ENCODE measurements around the gene RNF220. TPM values are rescaled to one million over a fixed set of nuclear protein-coding genes. Genes with fewer than 3 reads are reported as not detected.

The RNF220 gene
- total and polyA plus RNA-seq, 12 donors, result 41.8 to 82.5 (median 58.0) TPM

DNA sequence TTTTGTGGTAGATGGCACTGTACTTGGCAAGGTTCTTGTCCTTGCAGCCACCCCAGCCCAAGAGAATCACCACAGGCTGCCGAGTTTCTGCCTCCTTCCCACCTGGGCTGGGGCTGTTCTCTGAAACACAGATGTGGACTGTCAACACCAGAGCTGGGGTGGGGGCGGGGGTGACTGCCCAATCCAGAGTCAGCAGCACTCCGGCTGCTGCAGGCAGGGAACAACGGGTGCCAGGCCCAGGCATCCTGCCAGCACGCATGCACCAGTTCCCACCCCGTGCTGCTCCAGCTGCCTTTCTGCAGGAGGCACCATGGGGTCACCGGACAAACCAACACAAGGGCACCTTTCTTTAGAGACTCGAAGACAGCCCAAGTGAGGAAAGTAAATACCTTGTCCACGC lies 255.1 kb downstream of the RNF220 start:
- TF ChIP-seq CTCF (IDR thresholded peaks at IDR 0.05), result no peak
- WGBS, 2 donors, result 38 to 46% methylated on average over 9 of the region's 9 CpGs
- H3K36me3 ChIP-seq, result peaks cover 0 to 9% (median 0%) of the 10 kb centered on the region in 9 donors

GRCh38 chr1:44661781-44662682 lies 257.0 kb downstream of the RNF220 start:
- intact Hi-C loops (cut with DNase I), result no loop called here
- H3K4me1 ChIP-seq, result peaks cover 0 to 12% (median 5%) of the 10 kb centered on the region in 9 donors
- no peak for TF ChIP-seq CTCF (IDR thresholded peaks at IDR 0.05)
- ATAC-seq (peak in 1 of 8 donors; percentile 9), DNase-seq (no peak)
- H3K27me3 ChIP-seq, result no peaks in the 10 kb centered on the region
- H3K27ac ChIP-seq, result no peak overlapping the region
- H3K9me3 ChIP-seq, result no peaks in the 10 kb centered on the region
- H3K4me3 ChIP-seq, result no peak overlapping the region
- H3K36me3 ChIP-seq, result no peaks in the 10 kb centered on the region
- WGBS, 2 donors, result 77 to 78% methylated on average over 15 of the region's 15 CpGs

More for the DNA sequence above, 255.1 kb downstream of the RNF220 start:
- ATAC-seq, result peak; percentile 87 to 97 (median 92)
- H3K9me3 ChIP-seq, result no peaks in the 10 kb centered on the region
- peak; percentile 81 to 84 for DNase-seq
- peak overlapping the region in 6 of 10 donors; percentile 38 to 70 (median 62) for H3K27ac ChIP-seq
- intact Hi-C loops (cut with DNase I), result no loop called here
- no peak overlapping the region for H3K4me3 ChIP-seq
- H3K27me3 ChIP-seq, result no peaks in the 10 kb centered on the region
- peaks cover 0 to 12% (median 5%) of the 10 kb centered on the region in 9 donors for H3K4me1 ChIP-seq

DNA sequence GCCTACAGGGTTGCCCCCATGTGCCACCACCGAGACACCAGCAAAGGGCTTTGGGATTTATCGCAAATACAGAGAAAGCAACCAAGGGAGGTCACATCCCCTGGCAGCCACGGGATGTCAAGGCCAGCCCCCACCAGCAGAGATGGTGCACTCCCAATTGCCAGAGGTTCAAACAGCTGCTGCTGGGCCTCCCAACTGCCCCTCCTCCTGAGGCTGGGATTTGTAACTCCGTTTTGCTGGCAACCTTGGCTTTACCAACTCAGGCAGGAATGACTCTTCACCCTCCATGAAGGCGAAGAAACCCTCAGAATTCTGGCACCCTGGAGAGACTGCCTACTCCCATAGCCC lies 257.6 kb downstream of the RNF220 start:
- no peaks in the 10 kb centered on the region for H3K9me3 ChIP-seq
- intact Hi-C loops (cut with DNase I), result no loop called here
- DNase-seq, result no peak
- no peaks in the 10 kb centered on the region for H3K36me3 ChIP-seq
- no peak overlapping the region for H3K27ac ChIP-seq
- ATAC-seq, result no peak
- peaks cover 0 to 12% (median 5%) of the 10 kb centered on the region in 9 donors for H3K4me1 ChIP-seq
- no peak for TF ChIP-seq CTCF (IDR thresholded peaks at IDR 0.05)
- 82 to 83% methylated on average over 5 of the region's 5 CpGs for WGBS, 2 donors
- H3K27me3 ChIP-seq, result no peaks in the 10 kb centered on the region
- no peak overlapping the region for H3K4me3 ChIP-seq

DNA sequence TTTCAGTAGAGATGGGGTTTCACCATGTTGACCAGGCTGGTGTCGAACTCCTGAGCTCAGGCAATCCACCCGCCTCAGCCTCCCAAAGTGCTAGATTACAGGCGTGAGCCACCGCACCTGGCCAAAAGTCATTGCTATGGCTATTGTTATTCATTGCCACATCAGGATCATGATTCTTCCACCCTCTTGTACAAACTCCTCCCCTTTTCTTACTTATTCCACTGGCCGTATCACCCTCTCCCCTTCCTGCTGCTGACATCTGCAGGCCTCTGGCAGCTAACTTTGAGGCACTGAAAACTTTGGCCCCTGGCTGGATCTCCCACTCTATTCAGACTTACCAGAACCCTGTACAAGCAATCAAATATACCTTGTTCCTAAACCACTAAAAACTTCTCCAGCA lies 258.4 kb downstream of the RNF220 start:
- intact Hi-C loops (cut with DNase I), result no loop called here
- Histone ChIP-seq H3K27ac (no peak overlapping the region), H3K4me1 (peaks cover 0 to 12% (median 5%) of the 10 kb centered on the region in 9 donors), H3K9me3 (no peaks in the 10 kb centered on the region), H3K27me3 (no peaks in the 10 kb centered on the region), H3K36me3 (no peaks in the 10 kb centered on the region), H3K4me3 (no peak overlapping the region)
- DNase-seq, result no peak
- TF ChIP-seq CTCF (IDR thresholded peaks at IDR 0.05), result no peak
- ATAC-seq, result no peak
- WGBS, 2 donors, result 93 to 95% methylated on average over 5 of the region's 5 CpGs

Data from heart right ventricle (tissue), 16 donors.